Measurements from ENCODE around the gene SNRPA.

DNA sequence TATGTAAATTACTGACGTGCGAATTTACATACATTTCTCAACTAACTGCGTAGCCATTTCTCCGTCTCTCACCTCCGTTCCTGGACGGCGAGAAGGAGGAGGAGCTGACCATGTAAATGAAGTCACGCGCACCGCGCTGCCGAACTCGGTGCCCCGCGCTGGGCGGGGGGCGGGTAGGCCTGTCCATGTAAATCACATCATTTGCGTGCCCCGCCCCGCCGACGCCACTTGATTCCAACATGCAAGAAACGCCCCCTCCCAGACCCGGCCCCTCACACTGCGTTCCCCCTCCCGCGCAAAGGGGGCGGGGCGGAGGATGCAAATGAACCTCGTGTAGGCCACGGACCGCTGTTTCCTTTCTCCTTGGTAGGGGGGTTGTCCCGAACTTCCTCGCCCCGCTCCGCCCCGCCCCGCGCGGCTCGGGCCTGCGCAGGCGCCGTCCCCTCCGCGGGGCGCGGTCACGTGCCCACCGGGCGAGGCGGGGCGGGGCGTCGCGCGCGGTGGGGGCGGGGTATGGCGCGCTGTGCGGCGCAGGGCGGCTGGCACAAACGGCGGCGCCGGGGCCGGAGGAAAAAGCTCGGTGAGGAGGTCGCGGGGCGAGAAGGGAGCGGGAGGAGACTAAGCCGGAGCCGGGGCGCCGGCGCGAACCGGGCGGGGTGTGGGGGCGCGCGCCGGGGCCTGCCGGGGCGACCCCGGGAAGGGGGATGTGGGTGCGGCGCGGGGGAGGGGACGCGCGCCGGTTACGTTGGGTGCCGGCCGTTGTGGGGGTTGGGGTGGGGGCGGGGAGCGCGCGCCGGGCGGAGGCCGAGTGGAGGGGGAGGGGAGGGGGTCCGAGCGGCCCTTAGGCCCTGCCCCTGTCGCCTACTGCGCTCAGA is 47.9 kb downstream of the SNRPA start, which contains the start of gene EGLN2:
- no peak for TF ChIP-seq POLR2AphosphoS5 (IDR thresholded peaks at IDR 0.05; ENCODE audit: low read depth, low read length)
- peak; percentile 38; the same call in 1 of the 2 replicates for TF ChIP-seq POLR2A (IDR thresholded peaks at IDR 0.05; ENCODE audit: low read depth, low read length)
- no peak for TF ChIP-seq TAF1 (IDR thresholded peaks at IDR 0.05; ENCODE audit: borderline replicate concordance, low read depth, low read length)
